Cardiac muscle cell (in vitro differentiated cells and primary cell): Measurements from ENCODE around the gene C1orf232. TPM values are rescaled to one million over a fixed set of nuclear protein-coding genes. Genes with fewer than 3 reads are reported as not detected.

Source experiments
- DNase-seq, 2 donors: peaks; one replicate each; pipeline versions ENCODE4 v3.0.0 to v3.0.0-alpha.2; 2010 to 2017; ENCODE audit warnings: low read depth in 1 of 2, low spot score in 1 of 2
- H3K27ac ChIP-seq: fragments of 200-600 bp; sonication (generic); 2 replicates; pipeline ENCODE4 v1.5.1; 2016
- H3K27me3 ChIP-seq: fragments of 200-600 bp; sonication (generic); 2 replicates; pipeline ENCODE4 v1.6.0; 2016; ENCODE audit warnings: control low read depth
- H3K36me3 ChIP-seq: fragments of 200-600 bp; sonication (generic); 2 replicates; pipeline ENCODE4 v1.5.1; 2016; ENCODE audit warnings: control low read depth
- H3K4me1 ChIP-seq: fragments of 200-600 bp; sonication (generic); 2 replicates; pipeline ENCODE4 v1.8.1; 2017; ENCODE audit warnings: low read depth, mild to moderate bottlenecking, mixed run types
- H3K4me3 ChIP-seq: fragments of 200-600 bp; sonication (generic); 2 replicates; pipeline ENCODE4 v1.5.1; 2016; ENCODE audit warnings: mild to moderate bottlenecking
- H3K9me3 ChIP-seq: fragments of 200-600 bp; sonication (generic); 2 replicates; pipeline ENCODE4 v1.5.1; 2017; ENCODE audit warnings: low read depth, mild to moderate bottlenecking, control low read depth
- polyA plus RNA-seq: library from polyadenylated mRNA; unstranded; fragments of >200 nt; fragmentation: Nextera tagmentation; extraction: Ambion mirVana; gene quantifications from 2 replicates; pipeline ENCODE4 v1.2.1, GENCODE V29; 2016
- total RNA-seq: library from RNA; depleted of rRNA; stranded (reverse); fragments of >200 nt; gene quantifications from 2 replicates; pipeline ENCODE4 v1.2.3, GENCODE V29; 2016
- TF ChIP-seq, protein P1 (sequence below): IDR thresholded peaks from 2 replicates; pipeline ENCODE4 v1.5.1; 2012; ENCODE audit warnings: low read depth, mild to moderate bottlenecking, low read length

C1orf232 gene
- total and polyA plus RNA-seq, 2 experiments from 2014 or later: not detected

DNA sequence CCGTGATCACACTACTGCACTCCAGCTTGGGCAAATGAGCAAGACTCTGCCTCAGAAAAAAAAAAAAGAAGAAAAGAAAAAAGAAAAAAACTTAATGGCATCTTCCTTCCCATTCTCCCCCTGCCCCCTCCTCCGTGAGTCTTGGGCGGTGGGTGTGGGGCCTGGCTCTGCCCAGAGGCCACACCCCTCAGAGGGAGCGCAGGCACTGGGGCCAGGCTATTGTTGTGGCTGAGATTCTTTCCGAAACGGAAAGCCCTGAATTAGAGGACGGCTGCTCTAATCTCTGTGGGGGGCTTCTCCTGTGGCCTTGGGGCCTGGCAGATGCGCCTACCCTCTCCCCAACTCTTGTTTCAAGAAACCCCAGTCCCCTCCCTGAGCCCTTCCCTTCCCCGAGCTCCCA lies 14.0 kb downstream of the C1orf232 start:
- H3K4me1 ChIP-seq: peaks cover 49% of the 10 kb centered on the region
- no peak overlapping the region for H3K4me3 ChIP-seq
- no peaks in the 10 kb centered on the region for H3K36me3 ChIP-seq
- peak in 1 of 2 donors; percentile 40 for DNase-seq
- H3K27ac ChIP-seq: no peak overlapping the region
- no peaks in the 10 kb centered on the region for H3K27me3 ChIP-seq
- H3K9me3 ChIP-seq: no peaks in the 10 kb centered on the region
- TF ChIP-seq, protein P1, sequence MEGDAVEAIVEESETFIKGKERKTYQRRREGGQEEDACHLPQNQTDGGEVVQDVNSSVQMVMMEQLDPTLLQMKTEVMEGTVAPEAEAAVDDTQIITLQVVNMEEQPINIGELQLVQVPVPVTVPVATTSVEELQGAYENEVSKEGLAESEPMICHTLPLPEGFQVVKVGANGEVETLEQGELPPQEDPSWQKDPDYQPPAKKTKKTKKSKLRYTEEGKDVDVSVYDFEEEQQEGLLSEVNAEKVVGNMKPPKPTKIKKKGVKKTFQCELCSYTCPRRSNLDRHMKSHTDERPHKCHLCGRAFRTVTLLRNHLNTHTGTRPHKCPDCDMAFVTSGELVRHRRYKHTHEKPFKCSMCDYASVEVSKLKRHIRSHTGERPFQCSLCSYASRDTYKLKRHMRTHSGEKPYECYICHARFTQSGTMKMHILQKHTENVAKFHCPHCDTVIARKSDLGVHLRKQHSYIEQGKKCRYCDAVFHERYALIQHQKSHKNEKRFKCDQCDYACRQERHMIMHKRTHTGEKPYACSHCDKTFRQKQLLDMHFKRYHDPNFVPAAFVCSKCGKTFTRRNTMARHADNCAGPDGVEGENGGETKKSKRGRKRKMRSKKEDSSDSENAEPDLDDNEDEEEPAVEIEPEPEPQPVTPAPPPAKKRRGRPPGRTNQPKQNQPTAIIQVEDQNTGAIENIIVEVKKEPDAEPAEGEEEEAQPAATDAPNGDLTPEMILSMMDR: no peak

DNA sequence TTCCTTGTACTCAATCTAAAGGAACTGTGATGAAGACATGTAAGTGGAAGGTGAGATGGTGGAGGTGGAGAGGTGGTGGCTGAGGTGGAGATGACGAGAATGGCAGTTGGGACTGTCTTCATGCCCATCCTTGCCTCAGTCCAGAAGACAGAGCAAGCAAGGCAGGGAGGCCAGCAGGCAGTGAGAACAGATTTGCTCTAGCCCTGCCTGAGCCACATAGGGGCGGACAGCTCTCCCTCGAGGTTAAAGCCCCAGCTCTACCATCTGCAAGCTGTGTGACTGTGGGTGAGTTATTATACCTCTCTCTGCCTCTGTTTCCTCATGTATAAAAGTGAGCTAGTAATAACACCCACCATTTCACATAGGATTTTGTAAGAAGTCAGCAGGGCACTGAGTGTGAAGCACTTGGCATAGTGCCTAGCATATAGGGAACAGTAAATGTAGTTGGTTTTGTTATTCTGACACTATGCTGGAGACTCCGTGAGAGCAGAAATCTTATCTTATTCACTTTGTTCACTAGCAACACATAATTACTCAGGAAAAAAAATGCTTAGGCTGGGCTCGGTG lies 14.7 kb downstream of the C1orf232 start:
- no peaks in the 10 kb centered on the region for H3K36me3 ChIP-seq
- no peaks in the 10 kb centered on the region for H3K27me3 ChIP-seq
- no peaks in the 10 kb centered on the region for H3K9me3 ChIP-seq
- H3K27ac ChIP-seq: no peak overlapping the region
- TF ChIP-seq, protein P1: no peak
- peaks cover 42% of the 10 kb centered on the region for H3K4me1 ChIP-seq
- no peak for DNase-seq
- no peak overlapping the region for H3K4me3 ChIP-seq

DNA sequence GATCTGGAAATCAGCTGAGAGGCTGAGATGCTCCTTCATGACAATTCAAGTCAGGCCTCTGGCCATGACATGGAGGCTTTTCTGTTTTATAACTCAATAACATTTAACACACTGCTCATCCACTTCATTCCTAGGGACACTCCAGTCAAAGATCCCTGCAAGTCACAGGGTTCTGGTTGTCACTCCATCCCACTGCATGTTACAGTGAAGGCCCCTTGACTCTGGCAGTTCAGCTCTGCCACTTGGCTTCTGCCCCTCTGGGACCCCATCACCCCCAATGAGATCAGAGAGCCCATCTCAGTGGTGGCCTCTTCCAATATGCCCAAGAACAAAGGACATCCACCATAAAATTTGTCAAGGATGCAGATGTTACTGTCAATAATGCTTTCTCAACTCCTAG lies 19.9 kb downstream of the C1orf232 start:
- H3K27ac ChIP-seq: no peak overlapping the region
- no peak for DNase-seq
- TF ChIP-seq, protein P1: no peak
- H3K4me1 ChIP-seq: no peaks in the 10 kb centered on the region
- H3K27me3 ChIP-seq: no peaks in the 10 kb centered on the region
- H3K4me3 ChIP-seq: no peak overlapping the region
- no peaks in the 10 kb centered on the region for H3K36me3 ChIP-seq
- no peaks in the 10 kb centered on the region for H3K9me3 ChIP-seq

DNA sequence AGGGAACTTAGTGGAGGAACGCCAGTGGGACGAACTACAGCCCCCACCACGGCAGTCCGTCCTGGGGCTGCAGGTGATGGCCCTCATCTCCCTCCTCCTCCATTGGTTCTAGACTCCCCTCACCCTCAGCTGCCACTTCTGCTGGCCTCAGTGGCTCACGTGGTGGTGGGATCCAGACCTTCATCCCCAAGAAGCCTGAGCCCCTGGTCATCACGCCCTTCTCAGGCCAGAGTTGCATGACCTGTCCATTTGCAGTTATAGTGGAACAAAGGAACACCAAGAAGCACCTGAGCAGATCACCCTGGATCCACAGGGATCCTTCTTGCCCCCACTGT lies 22.8 kb downstream of the C1orf232 start:
- no peaks in the 10 kb centered on the region for H3K4me1 ChIP-seq
- no peaks in the 10 kb centered on the region for H3K9me3 ChIP-seq
- H3K27ac ChIP-seq: no peak overlapping the region
- no peak overlapping the region for H3K4me3 ChIP-seq
- TF ChIP-seq, protein P1: no peak
- no peak for DNase-seq
- no peaks in the 10 kb centered on the region for H3K27me3 ChIP-seq
- H3K36me3 ChIP-seq: no peaks in the 10 kb centered on the region

DNA sequence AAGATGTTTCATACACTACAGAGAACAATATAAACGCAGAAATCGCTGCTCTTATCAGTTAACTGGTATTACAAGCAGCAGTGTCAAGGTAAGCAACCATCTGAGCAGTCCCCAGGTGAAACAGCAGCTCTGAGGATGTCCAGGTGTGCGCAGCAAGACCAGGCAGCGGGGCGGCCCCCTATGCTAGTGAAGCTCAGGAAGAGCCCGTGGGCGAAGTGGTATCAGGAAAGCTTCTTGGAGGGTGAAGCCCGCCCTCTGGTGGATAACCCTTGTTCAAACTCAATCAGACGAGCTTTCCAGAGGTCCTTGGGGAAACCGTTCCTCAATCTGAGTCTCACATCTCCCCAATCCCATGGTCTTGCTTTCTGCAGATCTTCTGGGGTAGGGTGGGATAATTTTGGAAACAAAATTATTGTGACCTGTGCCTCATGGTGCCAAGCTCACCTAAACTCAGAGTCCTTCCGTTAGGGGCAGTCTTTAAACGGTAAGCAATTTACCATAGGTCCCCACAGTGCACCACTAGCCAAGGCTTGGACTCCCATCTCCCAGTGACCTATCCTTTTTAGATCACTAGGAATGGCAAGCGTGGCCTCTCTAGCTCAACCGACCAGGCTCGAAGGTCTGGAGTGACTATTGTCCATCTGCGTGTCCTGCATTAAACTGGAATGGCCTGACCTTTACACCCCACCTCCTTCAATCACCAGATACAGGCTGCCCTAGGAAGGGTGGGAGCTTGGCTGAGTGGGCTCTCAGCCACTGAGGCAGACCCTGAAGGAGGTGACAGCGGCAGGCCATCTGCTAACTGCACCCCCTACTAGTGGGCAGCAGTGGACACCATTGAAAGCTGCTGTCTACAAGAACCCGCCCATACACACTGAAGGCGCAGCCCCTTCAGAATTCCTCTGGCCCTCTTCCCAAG lies 23.5 kb downstream of the C1orf232 start:
- TF ChIP-seq, protein P1: peak; percentile 72
- no peaks in the 10 kb centered on the region for H3K4me1 ChIP-seq
- no peak overlapping the region for H3K27ac ChIP-seq
- H3K36me3 ChIP-seq: no peaks in the 10 kb centered on the region
- DNase-seq: peak; percentile 87 to 93
- no peaks in the 10 kb centered on the region for H3K9me3 ChIP-seq
- H3K27me3 ChIP-seq: no peaks in the 10 kb centered on the region
- H3K4me3 ChIP-seq: no peak overlapping the region
